Neuronal stem cell (in vitro differentiated cells): ENCODE measurements around the gene JAG2.
"Not testable (repeated sequence)": the region's sequence is repeated elsewhere in the genome, so short reads cannot be mapped to it uniquely, and the experiment has no call there.

ENCODE experiments used
- DNase-seq: peaks from one replicate; pipeline ENCODE4 v3.0.0-alpha.2; 2013; ENCODE audit warnings: low spot score
- H2AFZ ChIP-seq: one replicate; pipeline ENCODE4 v1.6.1; 2013; ENCODE audit warnings: mild to moderate bottlenecking, low read length, inconsistent platforms
- H2AK5ac ChIP-seq: 2 replicates; pipeline ENCODE4 v1.6.1; 2013; ENCODE audit warnings: low read depth, mild to moderate bottlenecking, inconsistent platforms, low read length, moderate library complexity, mixed read lengths
- H2BK120ac ChIP-seq: 2 replicates; pipeline ENCODE4 v1.6.1; 2013; ENCODE audit warnings: low read depth, mild to moderate bottlenecking, inconsistent platforms, low read length, moderate library complexity, mixed read lengths
- H2BK12ac ChIP-seq: one replicate; pipeline ENCODE4 v1.6.1; 2013; ENCODE audit warnings: low read length, inconsistent platforms
- H2BK15ac ChIP-seq: 2 replicates; pipeline ENCODE4 v1.6.1; 2013; ENCODE audit warnings: mild to moderate bottlenecking, low read length, inconsistent platforms, mixed read lengths
- H2BK5ac ChIP-seq: one replicate; pipeline ENCODE4 v1.6.1; 2013; ENCODE audit warnings: inconsistent platforms, mild to moderate bottlenecking, low read length, moderate library complexity
- H3K14ac ChIP-seq: one replicate; pipeline ENCODE4 v1.6.1; 2013; ENCODE audit warnings: low read length, inconsistent platforms
- H3K18ac ChIP-seq: 2 replicates; pipeline ENCODE4 v1.6.1; 2013; ENCODE audit warnings: low read length, inconsistent platforms
- H3K23ac ChIP-seq: 2 replicates; pipeline ENCODE4 v1.6.1; 2013; ENCODE audit warnings: low read depth, mild to moderate bottlenecking, mixed read lengths, low read length, inconsistent platforms; ENCODE audit not compliant: poor library complexity
- H3K27ac ChIP-seq: replicated peaks from 3 replicates; pipeline ENCODE4 v1.5.1; 2013; ENCODE audit warnings: low read length, inconsistent platforms
- H3K27me3 ChIP-seq, 3 experiments: 2 replicates each; pipeline ENCODE4 v1.6.1; 2013; ENCODE audit warnings: low read length in 3 of 3, mild to moderate bottlenecking in 2 of 3, inconsistent platforms in 1 of 3, low read depth in 1 of 3, mixed read lengths in 1 of 3, moderate library complexity in 1 of 3; ENCODE audit not compliant: control insufficient read depth in 3 of 3, insufficient read depth in 3 of 3
- H3K36me3 ChIP-seq, 2 donors: replicated peaks in 1 of 2; 2 replicates each; pipeline ENCODE4 v1.6.1; 2013; ENCODE audit warnings: low read length in 2 of 2; ENCODE audit not compliant: control insufficient read depth in 2 of 2, insufficient read depth in 2 of 2
- H3K4ac ChIP-seq: 2 replicates; pipeline ENCODE4 v1.6.1; 2013; ENCODE audit warnings: inconsistent platforms, mild to moderate bottlenecking, low read length, moderate library complexity
- H3K4me1 ChIP-seq, 2 donors: 1 replicate in 1 of 2; 2 replicates in 1 of 2; pipeline ENCODE4 v1.6.1; 2013; ENCODE audit warnings: low read length in 2 of 2, low read depth in 1 of 2; ENCODE audit not compliant: control insufficient read depth in 2 of 2, insufficient read depth in 1 of 2
- H3K4me2 ChIP-seq: one replicate; pipeline ENCODE4 v1.6.1; 2013; ENCODE audit warnings: mild to moderate bottlenecking, low read length, inconsistent platforms; ENCODE audit not compliant: insufficient read depth, poor library complexity, severe bottlenecking
- H3K4me3 ChIP-seq, 2 donors: 2 replicates each; pipeline ENCODE4 v1.5.1; 2013; ENCODE audit warnings: low read length in 2 of 2, mild to moderate bottlenecking in 2 of 2, inconsistent platforms in 1 of 2, moderate library complexity in 1 of 2
- H3K79me1 ChIP-seq: one replicate; pipeline ENCODE4 v1.6.1; 2013; ENCODE audit warnings: low read depth, mild to moderate bottlenecking, inconsistent platforms, low read length, moderate library complexity
- H3K9ac ChIP-seq: one replicate; pipeline ENCODE4 v1.6.1; 2013; ENCODE audit warnings: mild to moderate bottlenecking, low read depth, low read length, inconsistent platforms; ENCODE audit not compliant: poor library complexity
- H3K9me3 ChIP-seq, 2 donors: replicated peaks in 1 of 2; 2 replicates each; pipeline versions ENCODE3 to v1.6.1; 2013; ENCODE audit warnings: low read length in 2 of 2, mild to moderate bottlenecking in 2 of 2, inconsistent platforms in 1 of 2, low read depth in 1 of 2, mixed read lengths in 1 of 2, moderate library complexity in 1 of 2; ENCODE audit not compliant: control insufficient read depth in 2 of 2, insufficient read depth in 1 of 2
- H4K8ac ChIP-seq: one replicate; pipeline ENCODE4 v1.6.1; 2013; ENCODE audit warnings: low read depth, mild to moderate bottlenecking, inconsistent platforms, low read length, moderate library complexity
- H4K91ac ChIP-seq: one replicate; pipeline ENCODE4 v1.6.1; 2013; ENCODE audit warnings: low read length, low read depth, mild to moderate bottlenecking, inconsistent platforms; ENCODE audit not compliant: poor library complexity
- WGBS, 2 donors: extraction: QIAGEN DNeasy Blood & Tissue Kit; methylation state at CpG; one replicate each; pipeline ENCODE4 v1.1.7; 2013; ENCODE audit warnings: missing lambda C conversion rate in 2 of 2, mixed read lengths in 1 of 2; ENCODE audit not compliant: insufficient read length in 2 of 2, insufficient replicate concordance in 1 of 2; ENCODE audit errors: extremely low coverage in 2 of 2; 5-methylcytosine and 5-hydroxymethylcytosine counted together

JAG2 gene

DNA sequence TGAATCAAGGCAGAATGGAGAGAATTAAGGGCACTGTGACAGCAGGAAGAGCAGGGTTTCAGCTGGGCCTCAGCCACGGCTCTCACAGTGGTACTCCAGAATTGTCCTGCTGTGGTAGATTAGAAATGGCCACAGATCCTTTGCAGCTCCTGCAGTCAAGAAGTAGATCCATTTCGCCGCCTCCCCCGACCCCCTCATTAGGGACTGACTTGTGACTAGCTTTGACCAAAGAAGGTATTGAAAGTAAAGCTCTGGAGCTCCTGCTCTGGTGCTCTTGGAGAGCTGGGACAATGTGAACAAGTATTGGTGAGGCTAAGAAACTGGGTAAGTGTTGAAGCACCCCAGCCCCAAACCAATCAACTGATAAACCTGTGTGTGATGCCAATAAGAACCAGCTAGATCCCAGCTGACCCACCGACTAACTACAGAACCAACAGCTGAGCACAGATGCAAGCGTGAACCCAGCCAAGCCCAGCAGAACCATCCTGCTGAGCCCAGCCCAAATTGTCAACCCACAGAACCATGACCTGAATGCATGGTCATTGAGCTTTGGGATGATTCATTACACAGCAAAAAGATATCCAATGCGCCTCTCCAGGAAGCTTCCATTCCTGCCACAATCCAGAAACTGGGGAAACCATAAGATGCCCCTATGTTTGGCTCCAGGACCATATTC lies 50.7 kb downstream of the JAG2 start:
- Histone ChIP-seq H3K9me3 (peaks cover 5 to 9% of the 10 kb centered on the region in 2 donors), H3K27ac (no peak overlapping the region), H3K79me1 (no peaks in the 10 kb centered on the region), H3K4me1 (no peaks in the 10 kb centered on the region), H2BK12ac (no peak overlapping the region), H3K4me2 (no peak overlapping the region), H4K8ac (no peak overlapping the region), H3K18ac (no peak overlapping the region), H3K23ac (no peak overlapping the region), H2BK5ac (no peak overlapping the region), H3K14ac (no peak overlapping the region), H2AFZ (no peak overlapping the region), H3K36me3 (no peaks in the 10 kb centered on the region), H3K4me3 (no peak overlapping the region), H2BK120ac (no peak overlapping the region), H2AK5ac (no peak overlapping the region), H3K27me3 (peaks cover 0 to 26% (median 0%) of the 10 kb centered on the region in 3 experiments), H3K4ac (no peak overlapping the region), H4K91ac (no peak overlapping the region), H2BK15ac (no peak overlapping the region), H3K9ac (no peak overlapping the region)
- WGBS, 2 donors = no CpG with 5 or more reads among the region's 7 CpGs
- DNase-seq = no peak

DNA sequence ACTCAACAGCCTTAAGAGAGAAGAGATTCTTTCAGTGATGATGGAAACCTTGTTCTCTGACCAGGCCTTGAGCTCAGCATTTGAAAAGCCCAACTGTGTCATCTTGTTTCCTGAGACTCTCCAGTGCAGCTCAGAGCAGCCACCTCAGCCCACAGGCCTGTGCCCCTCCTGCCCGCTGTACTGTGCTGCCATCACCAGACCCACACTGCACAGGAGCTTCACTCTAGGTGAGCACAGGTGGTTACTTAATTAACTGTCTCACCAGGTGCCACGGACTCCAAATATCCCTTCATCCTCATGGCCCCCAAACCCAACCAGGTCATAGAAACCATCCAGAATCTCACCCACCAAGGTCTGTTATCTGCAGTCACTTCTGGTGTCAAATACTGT lies 51.3 kb downstream of the JAG2 start:
- Histone ChIP-seq H3K27ac (no peak overlapping the region), H2BK5ac (no peak overlapping the region), H2AFZ (no peak overlapping the region), H3K4me3 (no peak overlapping the region), H3K4me2 (no peak overlapping the region), H4K91ac (no peak overlapping the region), H3K14ac (no peak overlapping the region), H3K9ac (no peak overlapping the region), H3K9me3 (peaks cover 5 to 9% of the 10 kb centered on the region in 2 donors), H2BK120ac (no peak overlapping the region), H3K4me1 (no peaks in the 10 kb centered on the region), H4K8ac (no peak overlapping the region), H3K27me3 (peaks cover 0 to 24% (median 0%) of the 10 kb centered on the region in 3 experiments), H3K79me1 (no peaks in the 10 kb centered on the region), H2AK5ac (no peak overlapping the region), H2BK12ac (no peak overlapping the region), H3K18ac (no peak overlapping the region), H2BK15ac (no peak overlapping the region), H3K23ac (no peak overlapping the region), H3K36me3 (no peaks in the 10 kb centered on the region), H3K4ac (no peak overlapping the region)
- DNase-seq = no peak
- no CpG with 5 or more reads among the region's 2 CpGs for WGBS, 2 donors

DNA sequence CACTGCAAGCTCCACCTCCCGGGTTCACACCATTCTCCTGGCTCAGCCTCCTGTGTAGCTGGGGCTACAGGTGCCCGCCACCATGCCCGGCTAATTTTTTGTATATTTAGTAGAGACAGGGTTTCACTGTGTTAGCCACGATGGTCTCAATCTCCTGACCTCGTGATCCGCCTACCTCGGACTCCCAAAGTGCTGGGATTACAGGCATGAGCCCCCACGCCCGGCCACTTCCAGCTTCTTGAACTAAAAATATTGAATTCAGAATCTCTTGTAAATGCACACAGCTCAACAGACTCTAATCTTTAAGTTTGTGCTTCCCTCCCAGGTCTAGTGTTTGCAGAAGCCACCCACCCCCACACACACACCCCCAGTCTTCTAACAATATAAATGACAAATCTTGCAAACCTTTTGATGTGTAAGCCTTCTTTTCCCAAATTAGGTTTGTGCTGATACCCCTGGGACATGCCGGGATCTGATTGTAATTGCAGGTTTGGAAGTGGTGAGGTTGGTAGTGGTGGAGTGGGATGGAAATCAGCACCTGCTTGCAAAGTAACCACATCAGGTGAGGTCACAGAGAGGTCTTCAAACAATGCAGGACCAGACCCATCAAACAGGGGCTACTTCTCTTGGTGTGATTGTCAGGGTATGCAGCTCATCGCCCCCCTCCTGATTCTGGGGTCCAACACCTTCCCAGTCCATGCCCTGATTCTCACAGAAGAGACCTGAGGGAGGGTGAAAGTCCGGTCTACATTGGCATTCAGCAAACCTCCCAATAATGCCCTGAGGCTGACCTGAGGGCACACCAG lies 51.9 kb downstream of the JAG2 start:
- no peak overlapping the region for H2BK120ac ChIP-seq
- no peak overlapping the region for H3K4me3 ChIP-seq
- no peak overlapping the region for H2BK5ac ChIP-seq
- no peak overlapping the region for H3K27ac ChIP-seq
- no peak overlapping the region for H2BK12ac ChIP-seq
- H3K36me3 ChIP-seq = no peaks in the 10 kb centered on the region
- no peak for DNase-seq
- no peak overlapping the region for H3K4ac ChIP-seq
- WGBS, 2 donors = no CpG with 5 or more reads among the region's 12 CpGs
- H2AFZ ChIP-seq = no peak overlapping the region
- no peak overlapping the region for H2BK15ac ChIP-seq
- no peak overlapping the region for H3K18ac ChIP-seq
- peaks cover 2 to 9% of the 10 kb centered on the region in 2 donors for H3K9me3 ChIP-seq
- H3K14ac ChIP-seq = no peak overlapping the region
- no peak overlapping the region for H4K8ac ChIP-seq
- no peaks in the 10 kb centered on the region for H3K4me1 ChIP-seq
- H3K4me2 ChIP-seq = no peak overlapping the region
- no peaks in the 10 kb centered on the region for H3K79me1 ChIP-seq
- peaks cover 0 to 20% (median 0%) of the 10 kb centered on the region in 3 experiments for H3K27me3 ChIP-seq
- H3K9ac ChIP-seq = no peak overlapping the region
- no peak overlapping the region for H4K91ac ChIP-seq
- no peak overlapping the region for H3K23ac ChIP-seq
- H2AK5ac ChIP-seq = no peak overlapping the region

DNA sequence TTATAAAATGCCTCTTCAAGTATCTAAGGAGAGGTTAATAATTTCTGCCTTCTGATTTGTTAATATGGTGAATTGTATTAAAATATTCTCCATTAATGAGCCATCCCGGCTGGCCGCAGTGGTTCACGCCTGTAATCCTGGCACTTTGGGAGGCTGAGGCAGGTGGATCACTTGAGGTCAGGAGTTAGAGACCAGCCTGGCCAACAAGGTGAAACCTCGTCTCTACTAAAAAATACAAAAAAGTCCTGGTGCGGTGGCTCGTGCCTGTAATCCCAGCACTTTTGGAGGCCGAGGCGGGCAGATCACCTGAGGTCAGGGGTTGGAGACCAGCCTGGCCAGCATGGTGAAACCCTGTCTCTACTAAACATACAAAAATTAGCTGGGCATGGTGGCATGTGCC lies 59.3 kb downstream of the JAG2 start:
- no CpG with 5 or more reads among the region's 8 CpGs for WGBS, 2 donors
- not testable (repeated sequence) for H4K91ac ChIP-seq, H3K27me3 ChIP-seq, H3K4me3 ChIP-seq, H3K23ac ChIP-seq, H3K18ac ChIP-seq, H3K4me2 ChIP-seq, H2BK12ac ChIP-seq, H2BK5ac ChIP-seq, H3K4ac ChIP-seq, H2AK5ac ChIP-seq, H3K4me1 ChIP-seq, H2AFZ ChIP-seq, H3K9ac ChIP-seq, H3K27ac ChIP-seq, H3K14ac ChIP-seq, H2BK120ac ChIP-seq, H3K36me3 ChIP-seq, H2BK15ac ChIP-seq, H4K8ac ChIP-seq, H3K79me1 ChIP-seq, DNase-seq, H3K9me3 ChIP-seq
